Spleen (tissue), 11 donors: Measurements from ENCODE around the gene TREML1. TPM values are rescaled to one million over a fixed set of nuclear protein-coding genes. Genes with fewer than 3 reads are reported as not detected.

Experiments
- DNase-seq: peaks from one replicate; pipeline ENCODE4 v3.0.0-alpha.2; 2020
- H3K27ac ChIP-seq, 8 donors: fragments of 200-600 bp; sonication (generic) in 7 of 8; 1 replicate in 4 of 8; 2 replicates in 4 of 8; pipeline versions ENCODE4 v1.5.0 to v1.8.0; 2016 to 2021; ENCODE audit warnings: inconsistent platforms in 4 of 8, mild to moderate bottlenecking in 4 of 8, moderate library complexity in 1 of 8
- H3K27me3 ChIP-seq, 7 donors: fragments of 200-600 bp; sonication (generic) in 6 of 7; replicated peaks in 1 of 7; 1 replicate in 4 of 7; 2 replicates in 3 of 7; pipeline versions ENCODE4 v1.5.0 to v1.8.0; 2016 to 2021; ENCODE audit warnings: inconsistent platforms in 3 of 7, mild to moderate bottlenecking in 1 of 7
- H3K36me3 ChIP-seq, 6 donors: fragments of 200-600 bp; sonication (generic) in 5 of 6; 1 replicate in 4 of 6; 2 replicates in 2 of 6; pipeline versions ENCODE4 v1.5.0 to v1.8.0; 2016 to 2021; ENCODE audit warnings: inconsistent platforms in 2 of 6
- H3K4me1 ChIP-seq, 6 donors: fragments of 200-600 bp; sonication (generic) in 5 of 6; 1 replicate in 3 of 6; 2 replicates in 3 of 6; pipeline versions ENCODE4 v1.5.0 to v1.8.0; 2016 to 2021; ENCODE audit warnings: inconsistent platforms in 3 of 6
- H3K4me3 ChIP-seq, 8 donors: fragments of 200-600 bp; sonication (generic) in 7 of 8; 1 replicate in 4 of 8; 2 replicates in 4 of 8; pipeline versions ENCODE4 v1.5.0 to v1.8.0; 2016 to 2021; ENCODE audit warnings: inconsistent platforms in 4 of 8, mild to moderate bottlenecking in 4 of 8, moderate library complexity in 2 of 8
- H3K9me3 ChIP-seq, 8 donors: fragments of 200-600 bp; sonication (generic) in 7 of 8; 1 replicate in 4 of 8; 2 replicates in 4 of 8; pipeline versions ENCODE4 v1.5.0 to v1.8.0; 2016 to 2021; ENCODE audit warnings: inconsistent platforms in 4 of 8
- POLR2A ChIP-seq, 3 donors: fragments of 450-650 bp; IDR thresholded peaks; one replicate each; pipeline ENCODE4 v1.5.1; 2017; ENCODE audit warnings: antibody characterized with exemption in 3 of 3, mild to moderate bottlenecking in 1 of 3
- POLR2AphosphoS5 ChIP-seq, 3 donors: sonication (generic); formaldehyde crosslinking; IDR thresholded peaks; one replicate each; pipeline ENCODE4 v1.5.1; 2017; ENCODE audit warnings: antibody characterized with exemption in 3 of 3
- WGBS, 5 donors: extraction: QIAGEN DNeasy Blood & Tissue Kit in 3 of 5; methylation state at CpG; one replicate each; pipeline versions ENCODE4 v1.1.5 to v1.1.7; 2013 to 2018; 5-methylcytosine and 5-hydroxymethylcytosine counted together
- intact Hi-C: fragments of 100-400 bp; cut with DNase I; formaldehyde crosslinking; loops from one replicate; pipeline ENCODE4 v1.15.0; 2023; ENCODE audit warnings: low total_unique reads
- polyA plus RNA-seq, 3 donors: library from polyadenylated mRNA; stranded (reverse); fragments of 200-250 nt; gene quantifications; one replicate each; pipeline ENCODE4 v1.2.1, GENCODE V29; 2013
- total RNA-seq, 7 donors: library from RNA; depleted of rRNA in 3 of 7; stranded (reverse); fragments of >200 nt in 3 of 7; fragmentation: NEBNext Ultra II Directional in 4 of 7; extraction: Animal tissue kit (Norgen Biotek cat#: 25700) in 4 of 7; gene quantifications; one replicate each; pipeline versions ENCODE4 v1.1.0 to v1.2.1, GENCODE V29; 2016 to 2021
- TF ChIP-seq, protein P1 (sequence below), 11 experiments: fragments of 200-600 bp in 7 of 11; fragments of 450-650 bp in 4 of 11; sonication (generic) in 4 of 11; IDR thresholded peaks in 8 of 11; conservative IDR thresholded peaks in 3 of 11; 1 replicate in 7 of 11; 2 replicates in 4 of 11; pipeline versions ENCODE4 v1.4.0 to v1.8.0; 2016 to 2021; ENCODE audit warnings: antibody characterized with exemption in 11 of 11, inconsistent platforms in 4 of 11, mild to moderate bottlenecking in 1 of 11
- donor health status: healthy with polysubstance abuse.
- donor health status: DM: no; HTN: no; CAD: no; lungs with moderate emphysema.
- donor health status: DM: no; HTN: no; CAD: no.
- donor health status: Bipolar disorder and iron deficiency.
- donor health status: healthy.
- donor health status: DM: no; HTN: no; CAD: no.
- donor health status: DM: yes; HTN: yes; CAD: no.

The TREML1 gene
- total and polyA plus RNA-seq, 10 donors, result 1.2 to 19.2 (median 4.9) TPM

- Histone ChIP-seq H3K9me3 (no peaks in the 10 kb centered on the region), H3K27ac (no peak overlapping the region), H3K4me3 (no peak overlapping the region), H3K27me3 (no peaks in the 10 kb centered on the region), H3K36me3 (peaks cover 0 to 74% (median 11%) of the 10 kb centered on the region in 6 donors), H3K4me1 (no peaks in the 10 kb centered on the region)
- intact Hi-C loops, result no loop called here
- TF ChIP-seq POLR2A (IDR thresholded peaks at IDR 0.05) (no peak), POLR2AphosphoS5 (IDR thresholded peaks at IDR 0.05) (no peak)
- TF ChIP-seq, protein P1, sequence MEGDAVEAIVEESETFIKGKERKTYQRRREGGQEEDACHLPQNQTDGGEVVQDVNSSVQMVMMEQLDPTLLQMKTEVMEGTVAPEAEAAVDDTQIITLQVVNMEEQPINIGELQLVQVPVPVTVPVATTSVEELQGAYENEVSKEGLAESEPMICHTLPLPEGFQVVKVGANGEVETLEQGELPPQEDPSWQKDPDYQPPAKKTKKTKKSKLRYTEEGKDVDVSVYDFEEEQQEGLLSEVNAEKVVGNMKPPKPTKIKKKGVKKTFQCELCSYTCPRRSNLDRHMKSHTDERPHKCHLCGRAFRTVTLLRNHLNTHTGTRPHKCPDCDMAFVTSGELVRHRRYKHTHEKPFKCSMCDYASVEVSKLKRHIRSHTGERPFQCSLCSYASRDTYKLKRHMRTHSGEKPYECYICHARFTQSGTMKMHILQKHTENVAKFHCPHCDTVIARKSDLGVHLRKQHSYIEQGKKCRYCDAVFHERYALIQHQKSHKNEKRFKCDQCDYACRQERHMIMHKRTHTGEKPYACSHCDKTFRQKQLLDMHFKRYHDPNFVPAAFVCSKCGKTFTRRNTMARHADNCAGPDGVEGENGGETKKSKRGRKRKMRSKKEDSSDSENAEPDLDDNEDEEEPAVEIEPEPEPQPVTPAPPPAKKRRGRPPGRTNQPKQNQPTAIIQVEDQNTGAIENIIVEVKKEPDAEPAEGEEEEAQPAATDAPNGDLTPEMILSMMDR (IDR thresholded peaks at IDR 0.05 in 8 of 11, conservative IDR thresholded peaks at IDR 0.05 in 3 of 11), result no peak
- no peak for DNase-seq
Measured at GRCh38 chr6:41136911-41137310, 17.2 kb downstream of the TREML1 start.

GRCh38 chr6:41135062-41135832, 18.9 kb downstream of the TREML1 start:
- Histone ChIP-seq H3K36me3 (peaks cover 0 to 69% (median 11%) of the 10 kb centered on the region in 6 donors), H3K9me3 (no peaks in the 10 kb centered on the region), H3K27me3 (no peaks in the 10 kb centered on the region), H3K4me1 (no peaks in the 10 kb centered on the region), H3K27ac (no peak overlapping the region), H3K4me3 (no peak overlapping the region)
- 84 to 96% (median 93%) methylated on average over 3 of the region's 3 CpGs for WGBS, 5 donors
- no peak for DNase-seq
- TF ChIP-seq, protein P1 (IDR thresholded peaks at IDR 0.05 in 8 of 11, conservative IDR thresholded peaks at IDR 0.05 in 3 of 11), result no peak
- TF ChIP-seq POLR2AphosphoS5 (IDR thresholded peaks at IDR 0.05) (no peak), POLR2A (IDR thresholded peaks at IDR 0.05) (no peak)
- intact Hi-C loops, result no loop called here

DNA sequence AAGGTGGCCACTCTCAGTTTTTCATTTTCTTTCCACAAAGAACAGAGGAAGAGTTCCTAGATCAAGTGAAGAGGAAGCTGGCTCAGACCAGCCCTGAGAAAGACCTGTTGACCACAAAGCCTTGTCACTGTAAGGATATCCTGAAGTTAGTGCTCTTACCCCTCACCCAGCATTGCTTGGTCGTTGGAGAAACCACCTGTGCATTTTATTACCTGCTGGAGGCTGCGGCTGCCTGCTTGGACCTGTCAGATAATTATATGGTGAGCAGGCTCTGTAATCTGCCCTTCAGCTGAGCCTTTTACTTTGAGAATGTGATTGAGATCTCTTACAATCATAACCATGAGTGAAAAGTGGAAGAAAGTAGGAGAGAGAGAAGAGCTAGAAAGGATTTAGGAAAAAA, 21.9 kb downstream of the TREML1 start:
- intact Hi-C loops, result no loop called here
- Histone ChIP-seq H3K27ac (no peak overlapping the region), H3K4me1 (no peaks in the 10 kb centered on the region), H3K27me3 (no peaks in the 10 kb centered on the region), H3K4me3 (no peak overlapping the region), H3K9me3 (no peaks in the 10 kb centered on the region), H3K36me3 (peaks cover 0 to 49% (median 11%) of the 10 kb centered on the region in 6 donors)
- TF ChIP-seq, protein P1 (IDR thresholded peaks at IDR 0.05 in 8 of 11, conservative IDR thresholded peaks at IDR 0.05 in 3 of 11), result no peak
- TF ChIP-seq POLR2AphosphoS5 (IDR thresholded peaks at IDR 0.05) (no peak), POLR2A (IDR thresholded peaks at IDR 0.05) (no peak)
- WGBS, 5 donors, result 33 to 50% (median 38%) methylated on average over 2 of the region's 2 CpGs
- no peak for DNase-seq

DNA sequence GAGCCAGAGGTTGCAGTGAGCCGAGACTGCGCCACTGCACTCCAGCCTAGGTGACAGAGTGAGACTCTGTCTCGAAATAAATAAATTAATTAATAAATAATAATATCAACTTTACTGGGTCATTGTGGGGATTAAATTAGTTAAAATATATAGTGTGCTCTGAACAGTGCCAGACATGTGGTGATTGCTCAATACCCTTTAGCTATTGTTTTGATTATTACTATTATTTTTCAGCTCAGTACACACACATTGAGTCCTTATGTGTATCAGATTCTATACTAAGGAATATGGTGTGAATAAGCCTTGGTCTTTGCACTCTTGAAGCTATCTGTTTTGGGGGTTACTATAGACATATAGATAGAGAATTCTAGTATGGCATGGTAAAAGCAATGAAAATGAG, 28.9 kb downstream of the TREML1 start:
- WGBS, 5 donors, result 95 to 100% (median 96%) methylated on average over 3 of the region's 3 CpGs
- intact Hi-C loops, result no loop called here
- H3K36me3 ChIP-seq, result peaks cover 0 to 45% (median 5%) of the 10 kb centered on the region in 6 donors
- TF ChIP-seq, protein P1 (IDR thresholded peaks at IDR 0.05 in 8 of 11, conservative IDR thresholded peaks at IDR 0.05 in 3 of 11), result no peak
- no peak for TF ChIP-seq POLR2AphosphoS5 (IDR thresholded peaks at IDR 0.05)
- TF ChIP-seq POLR2A (IDR thresholded peaks at IDR 0.05), result no peak
- DNase-seq, result no peak
- H3K4me3 ChIP-seq, result no peak overlapping the region
- H3K27ac ChIP-seq, result no peak overlapping the region
- no peaks in the 10 kb centered on the region for H3K27me3 ChIP-seq
- no peaks in the 10 kb centered on the region for H3K9me3 ChIP-seq
- no peaks in the 10 kb centered on the region for H3K4me1 ChIP-seq
